Measurements from ENCODE around the gene FAM222B. TPM values are rescaled to one million over a fixed set of nuclear protein-coding genes. Genes with fewer than 3 reads are reported as not detected.

The FAM222B gene
- total and polyA plus RNA-seq, 2 experiments from 2014 or later: 63.7 to 78.5 TPM

DNA sequence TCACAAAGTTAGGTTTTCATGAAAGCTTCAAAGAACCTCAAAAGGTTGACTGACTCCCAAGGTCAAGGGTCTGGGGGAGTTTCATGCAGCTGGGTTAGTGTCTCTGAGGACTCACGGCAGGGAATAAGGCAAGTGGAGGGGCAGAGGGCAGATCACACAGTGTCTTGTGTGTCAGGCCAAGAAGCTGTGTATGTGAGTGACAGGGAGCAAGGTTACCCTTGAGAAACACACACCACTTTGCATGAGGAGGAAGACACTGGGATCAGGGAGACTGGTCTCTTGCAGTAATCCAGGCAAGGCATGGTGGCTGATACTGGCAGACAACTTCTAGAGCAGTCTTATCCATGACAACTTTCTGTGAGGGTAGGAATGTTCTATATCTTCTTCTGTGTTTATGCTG, 48.6 kb upstream of the FAM222B start (continued):
- TF ChIP-seq, protein P1, sequence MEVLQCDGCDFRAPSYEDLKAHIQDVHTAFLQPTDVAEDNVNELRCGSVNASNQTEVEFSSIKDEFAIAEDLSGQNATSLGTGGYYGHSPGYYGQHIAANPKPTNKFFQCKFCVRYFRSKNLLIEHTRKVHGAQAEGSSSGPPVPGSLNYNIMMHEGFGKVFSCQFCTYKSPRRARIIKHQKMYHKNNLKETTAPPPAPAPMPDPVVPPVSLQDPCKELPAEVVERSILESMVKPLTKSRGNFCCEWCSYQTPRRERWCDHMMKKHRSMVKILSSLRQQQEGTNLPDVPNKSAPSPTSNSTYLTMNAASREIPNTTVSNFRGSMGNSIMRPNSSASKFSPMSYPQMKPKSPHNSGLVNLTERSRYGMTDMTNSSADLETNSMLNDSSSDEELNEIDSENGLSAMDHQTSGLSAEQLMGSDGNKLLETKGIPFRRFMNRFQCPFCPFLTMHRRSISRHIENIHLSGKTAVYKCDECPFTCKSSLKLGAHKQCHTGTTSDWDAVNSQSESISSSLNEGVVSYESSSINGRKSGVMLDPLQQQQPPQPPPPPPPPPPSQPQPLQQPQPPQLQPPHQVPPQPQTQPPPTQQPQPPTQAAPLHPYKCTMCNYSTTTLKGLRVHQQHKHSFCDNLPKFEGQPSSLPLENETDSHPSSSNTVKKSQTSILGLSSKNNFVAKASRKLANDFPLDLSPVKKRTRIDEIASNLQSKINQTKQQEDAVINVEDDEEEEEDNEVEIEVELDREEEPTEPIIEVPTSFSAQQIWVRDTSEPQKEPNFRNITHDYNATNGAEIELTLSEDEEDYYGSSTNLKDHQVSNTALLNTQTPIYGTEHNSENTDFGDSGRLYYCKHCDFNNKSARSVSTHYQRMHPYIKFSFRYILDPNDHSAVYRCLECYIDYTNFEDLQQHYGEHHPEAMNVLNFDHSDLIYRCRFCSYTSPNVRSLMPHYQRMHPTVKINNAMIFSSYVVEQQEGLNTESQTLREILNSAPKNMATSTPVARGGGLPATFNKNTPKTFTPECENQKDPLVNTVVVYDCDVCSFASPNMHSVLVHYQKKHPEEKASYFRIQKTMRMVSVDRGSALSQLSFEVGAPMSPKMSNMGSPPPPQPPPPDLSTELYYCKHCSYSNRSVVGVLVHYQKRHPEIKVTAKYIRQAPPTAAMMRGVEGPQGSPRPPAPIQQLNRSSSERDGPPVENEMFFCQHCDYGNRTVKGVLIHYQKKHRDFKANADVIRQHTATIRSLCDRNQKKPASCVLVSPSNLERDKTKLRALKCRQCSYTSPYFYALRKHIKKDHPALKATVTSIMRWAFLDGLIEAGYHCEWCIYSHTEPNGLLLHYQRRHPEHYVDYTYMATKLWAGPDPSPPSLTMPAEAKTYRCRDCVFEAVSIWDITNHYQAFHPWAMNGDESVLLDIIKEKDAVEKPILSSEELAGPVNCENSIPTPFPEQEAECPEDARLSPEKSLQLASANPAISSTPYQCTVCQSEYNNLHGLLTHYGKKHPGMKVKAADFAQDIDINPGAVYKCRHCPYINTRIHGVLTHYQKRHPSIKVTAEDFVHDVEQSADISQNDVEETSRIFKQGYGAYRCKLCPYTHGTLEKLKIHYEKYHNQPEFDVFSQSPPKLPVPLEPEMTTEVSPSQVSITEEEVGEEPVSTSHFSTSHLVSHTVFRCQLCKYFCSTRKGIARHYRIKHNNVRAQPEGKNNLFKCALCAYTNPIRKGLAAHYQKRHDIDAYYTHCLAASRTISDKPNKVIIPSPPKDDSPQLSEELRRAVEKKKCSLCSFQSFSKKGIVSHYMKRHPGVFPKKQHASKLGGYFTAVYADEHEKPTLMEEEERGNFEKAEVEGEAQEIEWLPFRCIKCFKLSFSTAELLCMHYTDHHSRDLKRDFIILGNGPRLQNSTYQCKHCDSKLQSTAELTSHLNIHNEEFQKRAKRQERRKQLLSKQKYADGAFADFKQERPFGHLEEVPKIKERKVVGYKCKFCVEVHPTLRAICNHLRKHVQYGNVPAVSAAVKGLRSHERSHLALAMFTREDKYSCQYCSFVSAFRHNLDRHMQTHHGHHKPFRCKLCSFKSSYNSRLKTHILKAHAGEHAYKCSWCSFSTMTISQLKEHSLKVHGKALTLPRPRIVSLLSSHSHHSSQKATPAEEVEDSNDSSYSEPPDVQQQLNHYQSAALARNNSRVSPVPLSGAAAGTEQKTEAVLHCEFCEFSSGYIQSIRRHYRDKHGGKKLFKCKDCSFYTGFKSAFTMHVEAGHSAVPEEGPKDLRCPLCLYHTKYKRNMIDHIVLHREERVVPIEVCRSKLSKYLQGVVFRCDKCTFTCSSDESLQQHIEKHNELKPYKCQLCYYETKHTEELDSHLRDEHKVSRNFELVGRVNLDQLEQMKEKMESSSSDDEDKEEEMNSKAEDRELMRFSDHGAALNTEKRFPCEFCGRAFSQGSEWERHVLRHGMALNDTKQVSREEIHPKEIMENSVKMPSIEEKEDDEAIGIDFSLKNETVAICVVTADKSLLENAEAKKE (CRISPR knock-in tag; IDR thresholded peaks at IDR 0.05): no peak
- TF ChIP-seq EZH2 (IDR thresholded peaks at IDR 0.05; ENCODE audit: low read depth, unreplicated experiment) (no peak), JUNB (IDR thresholded peaks at IDR 0.05; ENCODE audit: unreplicated experiment) (no peak)
- TF ChIP-seq, protein P2, sequence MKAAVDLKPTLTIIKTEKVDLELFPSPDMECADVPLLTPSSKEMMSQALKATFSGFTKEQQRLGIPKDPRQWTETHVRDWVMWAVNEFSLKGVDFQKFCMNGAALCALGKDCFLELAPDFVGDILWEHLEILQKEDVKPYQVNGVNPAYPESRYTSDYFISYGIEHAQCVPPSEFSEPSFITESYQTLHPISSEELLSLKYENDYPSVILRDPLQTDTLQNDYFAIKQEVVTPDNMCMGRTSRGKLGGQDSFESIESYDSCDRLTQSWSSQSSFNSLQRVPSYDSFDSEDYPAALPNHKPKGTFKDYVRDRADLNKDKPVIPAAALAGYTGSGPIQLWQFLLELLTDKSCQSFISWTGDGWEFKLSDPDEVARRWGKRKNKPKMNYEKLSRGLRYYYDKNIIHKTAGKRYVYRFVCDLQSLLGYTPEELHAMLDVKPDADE (IDR thresholded peaks at IDR 0.05): no peak

DNA sequence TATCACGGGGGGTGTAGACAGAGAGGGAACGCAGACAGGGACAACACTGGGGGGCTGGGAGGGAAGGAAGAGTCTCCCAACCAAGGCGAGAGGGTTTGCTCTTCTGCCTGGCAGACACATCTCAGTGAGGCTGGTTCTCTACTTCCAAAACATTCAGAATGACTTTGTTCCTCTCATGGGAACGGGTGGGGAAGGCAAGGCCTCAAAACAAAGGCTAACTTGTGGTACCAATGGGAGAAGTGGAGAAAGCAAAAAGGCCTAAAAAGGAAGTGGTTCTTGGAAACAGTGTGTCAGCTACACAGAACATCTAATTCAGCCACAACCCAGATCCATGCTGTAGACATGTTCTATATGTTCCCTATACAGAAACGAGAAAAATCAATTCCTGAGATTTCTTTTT, 47.4 kb upstream of the FAM222B start:
- Histone ChIP-seq H3K27ac (ENCODE audit: low read depth) (0 out of 2 replicates have a peak overlapping the region, but pooled peaks have one; percentile 50), H3K4me2 (no peak overlapping the region), H3K36me3 (ENCODE audit: insufficient read depth) (no peaks in the 10 kb centered on the region), H2AFZ (no peak overlapping the region), H3K4me3 (no peak overlapping the region), H4K20me1 (replicated peaks; ENCODE audit: insufficient read depth) (no peaks in the 10 kb centered on the region; the same call in 1 of the 2 replicates), H3F3A (replicated peaks; ENCODE audit: low read depth) (0 out of 2 replicates have a peak, but pooled peaks cover 3% of the 10 kb centered on the region), H3K27me3 (ENCODE audit: insufficient read depth) (no peaks in the 10 kb centered on the region), H3K9me2 (ENCODE audit: insufficient read depth) (no peaks in the 10 kb centered on the region), H3K4me1 (ENCODE audit: insufficient read depth) (peaks cover 7% of the 10 kb centered on the region), H3K79me2 (replicated peaks; ENCODE audit: insufficient read depth) (peaks cover 15% of the 10 kb centered on the region)
- Mint-ChIP-seq H3K9me3 (no peaks in the 10 kb centered on the region), H3K4me1 (peaks cover 17% of the 10 kb centered on the region), H3K4me3 (no peak overlapping the region), H3K27me3 (ENCODE audit: insufficient read depth, low read depth, poor library complexity) (peaks cover 18% of the 10 kb centered on the region), H3K27ac (no peak overlapping the region), H3K36me3 (ENCODE audit: low read depth) (peaks cover 33% of the 10 kb centered on the region)
- DNase-seq (ENCODE audit: low spot score): no peak
- no peak for ATAC-seq
- TF ChIP-seq, protein P3, sequence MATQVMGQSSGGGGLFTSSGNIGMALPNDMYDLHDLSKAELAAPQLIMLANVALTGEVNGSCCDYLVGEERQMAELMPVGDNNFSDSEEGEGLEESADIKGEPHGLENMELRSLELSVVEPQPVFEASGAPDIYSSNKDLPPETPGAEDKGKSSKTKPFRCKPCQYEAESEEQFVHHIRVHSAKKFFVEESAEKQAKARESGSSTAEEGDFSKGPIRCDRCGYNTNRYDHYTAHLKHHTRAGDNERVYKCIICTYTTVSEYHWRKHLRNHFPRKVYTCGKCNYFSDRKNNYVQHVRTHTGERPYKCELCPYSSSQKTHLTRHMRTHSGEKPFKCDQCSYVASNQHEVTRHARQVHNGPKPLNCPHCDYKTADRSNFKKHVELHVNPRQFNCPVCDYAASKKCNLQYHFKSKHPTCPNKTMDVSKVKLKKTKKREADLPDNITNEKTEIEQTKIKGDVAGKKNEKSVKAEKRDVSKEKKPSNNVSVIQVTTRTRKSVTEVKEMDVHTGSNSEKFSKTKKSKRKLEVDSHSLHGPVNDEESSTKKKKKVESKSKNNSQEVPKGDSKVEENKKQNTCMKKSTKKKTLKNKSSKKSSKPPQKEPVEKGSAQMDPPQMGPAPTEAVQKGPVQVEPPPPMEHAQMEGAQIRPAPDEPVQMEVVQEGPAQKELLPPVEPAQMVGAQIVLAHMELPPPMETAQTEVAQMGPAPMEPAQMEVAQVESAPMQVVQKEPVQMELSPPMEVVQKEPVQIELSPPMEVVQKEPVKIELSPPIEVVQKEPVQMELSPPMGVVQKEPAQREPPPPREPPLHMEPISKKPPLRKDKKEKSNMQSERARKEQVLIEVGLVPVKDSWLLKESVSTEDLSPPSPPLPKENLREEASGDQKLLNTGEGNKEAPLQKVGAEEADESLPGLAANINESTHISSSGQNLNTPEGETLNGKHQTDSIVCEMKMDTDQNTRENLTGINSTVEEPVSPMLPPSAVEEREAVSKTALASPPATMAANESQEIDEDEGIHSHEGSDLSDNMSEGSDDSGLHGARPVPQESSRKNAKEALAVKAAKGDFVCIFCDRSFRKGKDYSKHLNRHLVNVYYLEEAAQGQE (IDR thresholded peaks at IDR 0.05; ENCODE audit: unreplicated experiment): no peak
- TF ChIP-seq NANOG (IDR thresholded peaks at IDR 0.05; ENCODE audit: borderline replicate concordance): no peak
- TF ChIP-seq ZNF331 (CRISPR knock-in tag; IDR thresholded peaks at IDR 0.05; ENCODE audit: low read depth): no peak
- TF ChIP-seq EZH2phosphoT487 (IDR thresholded peaks at IDR 0.05; ENCODE audit: unreplicated experiment): no peak
- TF ChIP-seq CREB1 (CRISPR knock-in tag; IDR thresholded peaks at IDR 0.05; ENCODE audit: low read depth): no peak
